SK-N-SH (cell line): ENCODE data around the gene CA4. TPM values are rescaled to one million over a fixed set of nuclear protein-coding genes. Genes with fewer than 3 reads are reported as not detected.
A peak's percentile ranks its signal among the peaks of the same experiment; 100 is the strongest.

Experiments
- CTCF ChIA-PET: fragments of 300-600, 350-600 bp; formaldehyde crosslinking; extraction: SDS; loops from one replicate; lab custom pipeline; 2021; lab: Yijun Ruan, JAX
- POLR2A ChIA-PET: fragments of 350-600 bp; sonication (Branson Sonifier 250); formaldehyde crosslinking; extraction: SDS; loops from one replicate; lab custom pipeline; 2020; ENCODE audit warnings: antibody characterized with exemption, inconsistent platforms; lab: Yijun Ruan, JAX
- DNase-seq: peaks from one replicate; pipeline ENCODE4 v3.0.0; 2012
- H2AFZ ChIP-seq: fragments of 200-600 bp; sonication (generic); 2 replicates; pipeline ENCODE4 v1.8.1; 2016; ENCODE audit warnings: antibody characterized with exemption, mild to moderate bottlenecking, low read depth
- H3F3A ChIP-seq: fragments of 200-600 bp; sonication (generic); replicated peaks from 2 replicates; pipeline ENCODE3; 2016; ENCODE audit warnings: antibody characterized with exemption, mild to moderate bottlenecking; ENCODE audit not compliant: insufficient read depth
- H3K27ac ChIP-seq, 2 experiments: fragments of 200-500 bp in 1 of 2; fragments of 200-600 bp in 1 of 2; sonication (Bioruptor generic) in 1 of 2; sonication (generic), shearing (Covaris generic) in 1 of 2; 2 replicates each; pipeline versions ENCODE4 v1.5.1 to v1.6.1; 2014 to 2016; ENCODE audit warnings: low read depth in 2 of 2, inconsistent platforms in 1 of 2, low read length in 1 of 2, mild to moderate bottlenecking in 1 of 2, mixed read lengths in 1 of 2
- H3K27me3 ChIP-seq: fragments of 200-600 bp; sonication (generic), shearing (Covaris generic); 2 replicates; pipeline ENCODE4 v1.6.1; 2016; ENCODE audit warnings: mixed run types; ENCODE audit not compliant: insufficient read depth
- H3K36me3 ChIP-seq, 2 experiments: fragments of 200-500 bp in 1 of 2; fragments of 200-600 bp in 1 of 2; sonication (Bioruptor generic) in 1 of 2; sonication (generic) in 1 of 2; replicated peaks in 1 of 2; 2 replicates each; pipeline versions ENCODE3 to v1.5.1; 2014 to 2016; ENCODE audit warnings: low read length in 1 of 2, mild to moderate bottlenecking in 1 of 2; ENCODE audit not compliant: insufficient read depth in 2 of 2, control insufficient read depth in 1 of 2
- H3K4me1 ChIP-seq, 2 experiments: fragments of 200-500 bp in 1 of 2; fragments of 200-600 bp in 1 of 2; sonication (Bioruptor generic) in 1 of 2; sonication (generic), shearing (Covaris generic) in 1 of 2; 2 replicates each; pipeline versions ENCODE4 v1.5.1 to v1.6.1; 2014 to 2016; ENCODE audit warnings: low read depth in 1 of 2, low read length in 1 of 2, mixed run types in 1 of 2; ENCODE audit not compliant: insufficient read depth in 2 of 2, control insufficient read depth in 1 of 2
- H3K4me2 ChIP-seq: fragments of 200-600 bp; sonication (generic), shearing (Covaris generic); 2 replicates; pipeline ENCODE4 v1.6.1; 2017; ENCODE audit warnings: mixed run types
- H3K4me3 ChIP-seq, 2 experiments: fragments of 200-500 bp in 1 of 2; fragments of 200-600 bp in 1 of 2; sonication (Bioruptor generic) in 1 of 2; sonication (generic), shearing (Covaris generic) in 1 of 2; 2 replicates each; pipeline versions ENCODE4 v1.5.1 to v1.8.1; 2014 to 2016; ENCODE audit warnings: low read depth in 2 of 2, inconsistent platforms in 1 of 2, low read length in 1 of 2, mild to moderate bottlenecking in 1 of 2, mixed read lengths in 1 of 2, moderate library complexity in 1 of 2
- H3K79me2 ChIP-seq: fragments of 200-600 bp; sonication (generic); 2 replicates; pipeline ENCODE4 v1.8.1; 2017; ENCODE audit warnings: mild to moderate bottlenecking; ENCODE audit not compliant: insufficient read depth
- H3K9ac ChIP-seq: fragments of 200-600 bp; sonication (generic); 2 replicates; pipeline ENCODE4 v1.6.1; 2017; ENCODE audit warnings: mixed run types
- H3K9me2 ChIP-seq: fragments of 200-600 bp; sonication (generic); 2 replicates; pipeline ENCODE4 v1.6.1; 2017; ENCODE audit warnings: mixed run types
- H3K9me3 ChIP-seq: fragments of 200-600 bp; sonication (generic); 2 replicates; pipeline ENCODE4 v1.6.1; 2017; ENCODE audit warnings: mixed run types, mild to moderate bottlenecking, moderate library complexity
- H4K20me1 ChIP-seq: fragments of 200-600 bp; sonication (generic); 2 replicates; pipeline ENCODE4 v1.6.1; 2017; ENCODE audit warnings: mild to moderate bottlenecking, mixed run types; ENCODE audit not compliant: insufficient read depth
- CTCF ChIP-seq: fragments of 200-600 bp; sonication (generic); IDR thresholded peaks from 2 replicates; pipeline ENCODE4 v1.6.1; 2017; ENCODE audit warnings: antibody characterized with exemption, mild to moderate bottlenecking, moderate library complexity
- EZH2phosphoT487 ChIP-seq: fragments of 200-600 bp; sonication (generic); IDR thresholded peaks from 2 replicates; pipeline ENCODE4 v1.6.1; 2017; ENCODE audit warnings: low read depth, mixed run types, mild to moderate bottlenecking, antibody characterized with exemption, moderate library complexity, borderline replicate concordance
- FOSL2 ChIP-seq: IDR thresholded peaks from 2 replicates; pipeline ENCODE4 v1.4.0; 2012; ENCODE audit warnings: low read depth, mild to moderate bottlenecking, moderate library complexity, borderline replicate concordance
- GABPA ChIP-seq: IDR thresholded peaks from 2 replicates; pipeline ENCODE4 v1.4.0; 2012; ENCODE audit warnings: low read depth, mild to moderate bottlenecking
- GATA2 ChIP-seq: sonication (generic); formaldehyde crosslinking; IDR thresholded peaks from 2 replicates; pipeline ENCODE4 v1.5.0; 2020; ENCODE audit warnings: mild to moderate bottlenecking, missing genetic modification reagents
- IRF3 ChIP-seq: fragments of 150-350 bp; IDR thresholded peaks from 2 replicates; pipeline ENCODE4 v1.6.1; 2016; ENCODE audit warnings: mild to moderate bottlenecking, low read depth, low read length
- JUND ChIP-seq: IDR thresholded peaks from 2 replicates; pipeline ENCODE4 v1.4.0; 2012
- MEF2A ChIP-seq: IDR thresholded peaks from 2 replicates; pipeline ENCODE4 v1.4.0; 2012; ENCODE audit warnings: low read depth, borderline replicate concordance
- NFIC ChIP-seq: IDR thresholded peaks from 2 replicates; pipeline ENCODE4 v1.4.0; 2012; ENCODE audit warnings: borderline replicate concordance
- NRF1 ChIP-seq: IDR thresholded peaks from 2 replicates; pipeline ENCODE4 v1.6.1; 2012; ENCODE audit warnings: low read depth, mild to moderate bottlenecking, low read length
- PBX3 ChIP-seq: IDR thresholded peaks from 2 replicates; pipeline ENCODE4; 2012
- RFX5 ChIP-seq: IDR thresholded peaks from 2 replicates; pipeline ENCODE4 v1.6.1; 2012; ENCODE audit warnings: mild to moderate bottlenecking, improper control_type of control experiment, low read length
- RXRA ChIP-seq: IDR thresholded peaks from 2 replicates; pipeline ENCODE4 v1.4.0; 2012; ENCODE audit warnings: low read depth, mild to moderate bottlenecking, borderline replicate concordance
- TAF1 ChIP-seq: IDR thresholded peaks from 2 replicates; pipeline ENCODE4 v1.6.1; 2012; ENCODE audit warnings: low read depth, mild to moderate bottlenecking, low read length, moderate library complexity, borderline replicate concordance
- TCF12 ChIP-seq: IDR thresholded peaks from 2 replicates; pipeline ENCODE4 v1.4.0; 2012
- TEAD4 ChIP-seq: IDR thresholded peaks from 2 replicates; pipeline ENCODE4 v1.4.0; 2012; ENCODE audit warnings: mild to moderate bottlenecking, borderline replicate concordance; ENCODE audit not compliant: insufficient read depth
- USF2 ChIP-seq: fragments of 150-350 bp; IDR thresholded peaks from 2 replicates; pipeline ENCODE4 v1.6.1; 2017; ENCODE audit warnings: antibody characterized with exemption, low read length, low read depth, borderline replicate concordance
- YY1 ChIP-seq: IDR thresholded peaks from 2 replicates; pipeline ENCODE4 v1.4.0; 2012; ENCODE audit warnings: low read depth, mild to moderate bottlenecking
- WGBS: methylation state at CpG from one replicate; pipeline ENCODE4 v1.1.6; 2017; ENCODE audit warnings: low lambda C conversion rate; 5-methylcytosine and 5-hydroxymethylcytosine counted together
- polyA plus RNA-seq, 3 experiments: library from polyadenylated mRNA; depleted of rRNA; stranded (reverse); fragments of >200 nt; gene quantifications; 2 replicates each; pipeline ENCODE4 v1.2.3, GENCODE V29; 2012

CA4 gene
- polyA plus RNA-seq, 1 of the 3 experiments (the other 2 are of a cell fraction): 0.21 TPM

- H3K27ac ChIP-seq: peak overlapping the region; percentile 67 to 80
- H2AFZ ChIP-seq: peak overlapping the region; percentile 87
- H3K9ac ChIP-seq: peak overlapping the region; percentile 73
- H3K4me2 ChIP-seq: peak overlapping the region; percentile 84
- no peaks in the 10 kb centered on the region for H3K9me3 ChIP-seq
- H3K27me3 ChIP-seq: no peaks in the 10 kb centered on the region
- H3K9me2 ChIP-seq: no peaks in the 10 kb centered on the region
- H3F3A ChIP-seq: peaks cover 3% of the 10 kb centered on the region
- ChIA-PET CTCF (interaction anchor here (0.8 to 1.8 kb wide), 3 partner anchors 8 to 56 kb away, joined by 4 to 11 read pairs (median 4); partner anchors contain the start of gene HEATR6), POLR2A (no interaction called here)
- H3K36me3 ChIP-seq: peaks cover 0 to 10% of the 10 kb centered on the region in 2 experiments
- no peaks in the 10 kb centered on the region for H4K20me1 ChIP-seq
- H3K79me2 ChIP-seq: peaks cover 34% of the 10 kb centered on the region
- peaks cover 2 to 20% of the 10 kb centered on the region in 2 experiments; a peak in 1 of 4 replicates for H3K4me1 ChIP-seq
- TF ChIP-seq YY1 (peak; percentile 47; the same call in 1 of the 2 replicates), TAF1 (0 out of 2 replicates have a peak, but pooled peaks have one; percentile 6), NFIC (no peak)
- DNase-seq: peak; percentile 69
- 15% methylated on average over 16 of the region's 16 CpGs for WGBS
- H3K4me3 ChIP-seq: peak overlapping the region; percentile 82
Measured at GRCh38 chr17:60134396-60135150, 15.2 kb upstream of the CA4 start.

GRCh38 chr17:60135151-60135950, 14.4 kb upstream of the CA4 start:
- Histone ChIP-seq H3K4me2 (peak overlapping the region; percentile 84), H3K79me2 (peaks cover 34% of the 10 kb centered on the region), H4K20me1 (no peaks in the 10 kb centered on the region), H2AFZ (peak overlapping the region; percentile 87), H3K36me3 (peaks cover 0 to 9% of the 10 kb centered on the region in 2 experiments), H3K27me3 (no peaks in the 10 kb centered on the region), H3K9me3 (no peaks in the 10 kb centered on the region), H3K27ac (peak overlapping the region; percentile 67 to 80), H3K4me3 (peak overlapping the region; percentile 82), H3K4me1 (peaks cover 2 to 20% of the 10 kb centered on the region in 2 experiments; a peak in 1 of 4 replicates), H3K9me2 (no peaks in the 10 kb centered on the region), H3K9ac (peak overlapping the region; percentile 73), H3F3A (peaks cover 3% of the 10 kb centered on the region)
- 3% methylated on average over 47 of the region's 54 CpGs for WGBS
- ChIA-PET POLR2A (no interaction called here), CTCF (interaction anchor here (0.8 to 1.5 kb wide), 4 partner anchors 11 to 286 kb away, joined by 3 to 4 read pairs (median 4); partner anchors contain the start of gene HEATR6)
- peak; percentile 99 for DNase-seq
- TF ChIP-seq GATA2 (CRISPR knock-in tag) (no peak), FOSL2 (no peak), USF2 (no peak), RXRA (no peak), EZH2phosphoT487 (no peak), YY1 (peak; percentile 85), MEF2A (no peak), TCF12 (peak; percentile 22; the same call in 1 of the 2 replicates), RFX5 (peak; percentile 80; the same call in 1 of the 2 replicates), IRF3 (peak; percentile 53), PBX3 (no peak; the same call in none of the 2 replicates), JUND (no peak), TAF1 (peak; percentile 78), CTCF (no peak), GABPA (no peak; the same call in 1 of the 2 replicates), TEAD4 (no peak), NRF1 (no peak)
